Sciatic nerve (tissue), 2 donors: ENCODE results near the gene TMEM255A. TPM values are rescaled to one million over a fixed set of nuclear protein-coding genes. Genes with fewer than 3 reads are reported as not detected.

ENCODE experiments used
- ATAC-seq: fragments of 200-7000 bp; cut with Tn5 transposase; one replicate; pipeline ENCODE4 v1.9.1; 2020; ENCODE audit warnings: mild to moderate bottlenecking, moderate library complexity
- DNase-seq: peaks from one replicate; pipeline ENCODE4 v3.0.0-alpha.2; 2020; ENCODE audit warnings: low spot score
- intact Hi-C: fragments of 100-400 bp; cut with DNase I; formaldehyde crosslinking; loops from one replicate; pipeline ENCODE4 v1.14.2; 2022
- total RNA-seq: library from RNA; stranded (reverse); fragmentation: NEBNext Ultra II Directional; extraction: Animal tissue kit (Norgen Biotek cat#: 25700); gene quantifications from one replicate; pipeline ENCODE4 v1.2.1, GENCODE V29; 2021
- donor health status: DM: no; HTN: no; CAD: no.
- donor health status: DM: no; HTN: no; CAD: no.

The TMEM255A gene
- total RNA-seq, 1 donor from 2014 or later: 16.4 TPM

- DNase-seq: no peak
- no peak for ATAC-seq
- intact Hi-C loops: no loop called here
Observed at GRCh38 chrX:120281021-120281624, 30.1 kb downstream of the TMEM255A start.

- DNase-seq (no peak), ATAC-seq (no peak)
- intact Hi-C loops: no loop called here
Observed at GRCh38 chrX:120274958-120275357, 36.3 kb downstream of the TMEM255A start.

- DNase-seq (no peak), ATAC-seq (no peak)
- intact Hi-C loops: no loop called here
Observed at GRCh38 chrX:120274145-120274544, 37.1 kb downstream of the TMEM255A start.

- no peak for DNase-seq
- ATAC-seq: no peak
- intact Hi-C loops: no loop called here
Observed at GRCh38 chrX:120271218-120271617, 40.0 kb downstream of the TMEM255A start.

- no peak for ATAC-seq
- intact Hi-C loops: no loop called here
- DNase-seq: no peak
Observed at GRCh38 chrX:120270567-120270966, 40.7 kb downstream of the TMEM255A start.

- peak; percentile 58 for ATAC-seq
- intact Hi-C loops: no loop called here
Observed at GRCh38 chrX:120269373-120270035, 41.8 kb downstream of the TMEM255A start.

GRCh38 chrX:120264341-120264740 is 46.9 kb downstream of the TMEM255A start:
- ATAC-seq (no peak), DNase-seq (no peak)
- intact Hi-C loops: no loop called here

More at GRCh38 chrX:120269373-120270035, 41.8 kb downstream of the TMEM255A start:
- no peak for DNase-seq

- no peak for ATAC-seq
- intact Hi-C loops: no loop called here
- DNase-seq: no peak
Observed at GRCh38 chrX:120262859-120263708, 48.2 kb downstream of the TMEM255A start.

GRCh38 chrX:120260369-120260768 is 50.9 kb downstream of the TMEM255A start:
- ATAC-seq (no peak), DNase-seq (no peak)
- intact Hi-C loops: no loop called here

- ATAC-seq: no peak
- intact Hi-C loops: no loop called here
- no peak for DNase-seq
Observed at GRCh38 chrX:120253784-120254183, 57.5 kb downstream of the TMEM255A start.

- peak; percentile 32 for ATAC-seq
- intact Hi-C loops: no loop called here
- DNase-seq: peak; percentile 57
Observed at GRCh38 chrX:120251471-120252011, 59.7 kb downstream of the TMEM255A start.

GRCh38 chrX:120250522-120251271 is 60.6 kb downstream of the TMEM255A start, which contains the start of gene ZBTB33:
Gene ZBTB33, plus strand, starts transcription at chrX:120250812. Its CDS starts 2,604 bp downstream, at chrX:120253416.
- intact Hi-C loops: no loop called here
- ATAC-seq: peak; percentile 99
- peak; percentile 93 for DNase-seq

GRCh38 chrX:120244735-120245498 is 66.3 kb downstream of the TMEM255A start:
- intact Hi-C loops: no loop called here
- ATAC-seq: peak; percentile 92
- DNase-seq: peak; percentile 81

- DNase-seq (no peak), ATAC-seq (peak; percentile 31)
- intact Hi-C loops: no loop called here
Observed at GRCh38 chrX:120244395-120244734, 66.9 kb downstream of the TMEM255A start.

- intact Hi-C loops: no loop called here
- ATAC-seq (no peak), DNase-seq (no peak)
Observed at GRCh38 chrX:120242813-120243212, 68.4 kb downstream of the TMEM255A start.

GRCh38 chrX:120238933-120239332 is 72.3 kb downstream of the TMEM255A start:
- DNase-seq (no peak), ATAC-seq (no peak)
- intact Hi-C loops: no loop called here

GRCh38 chrX:120236687-120237479 is 74.4 kb downstream of the TMEM255A start:
- DNase-seq (no peak), ATAC-seq (no peak)
- intact Hi-C loops: no loop called here

GRCh38 chrX:120235284-120235683 is 76.0 kb downstream of the TMEM255A start:
- DNase-seq (no peak), ATAC-seq (no peak)
- intact Hi-C loops: no loop called here
